NCI-H446 (cell line): Measurements from ENCODE around the gene B3GAT1.

ENCODE experiments used
- DNase-seq, 2 experiments: peaks; one replicate each; lab custom pipeline; 2025; lab: John Stamatoyannopoulos, UW

Gene B3GAT1

DNA sequence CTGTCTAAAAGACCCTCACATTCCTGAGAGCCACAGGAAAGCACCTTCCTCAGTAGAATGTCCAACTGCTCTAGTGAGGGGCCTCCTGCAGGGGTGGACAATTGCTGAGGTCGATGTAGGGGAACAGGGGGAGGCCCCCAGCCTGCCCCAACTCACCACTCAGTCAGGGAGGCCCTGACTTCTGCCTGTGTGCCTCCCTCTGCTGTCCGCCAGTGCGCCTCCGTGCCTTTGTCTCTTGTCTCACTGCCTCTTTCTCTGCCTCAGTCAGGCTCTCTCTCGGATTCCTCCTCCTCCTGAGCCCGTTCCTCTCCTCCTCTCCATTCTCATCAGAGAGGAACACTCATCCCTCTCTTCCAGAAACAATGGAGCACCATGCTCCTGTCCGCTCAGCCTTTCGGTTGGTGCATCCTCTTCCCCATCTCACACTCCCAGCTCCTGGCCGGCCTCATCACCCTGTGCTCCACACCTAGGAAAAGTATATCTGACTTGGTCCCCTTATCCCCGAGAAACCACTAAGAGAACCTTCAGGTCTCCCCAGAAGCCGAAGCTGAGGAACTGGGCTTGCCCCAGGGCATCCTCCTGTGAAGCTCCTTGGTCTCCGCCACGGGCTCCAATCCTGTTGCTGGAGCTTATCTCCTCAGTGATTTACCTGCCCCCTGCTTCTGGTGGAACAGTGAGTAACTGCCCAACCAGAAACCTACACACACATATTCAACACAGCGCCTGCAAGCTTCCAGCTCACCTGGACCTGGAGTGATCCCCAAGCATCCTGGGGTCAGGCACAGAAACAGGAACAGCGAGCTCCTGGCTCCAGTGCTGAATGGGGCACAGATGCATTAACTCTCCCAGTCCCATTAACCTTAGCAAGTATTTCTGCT, 2.3 kb downstream of the B3GAT1 start:
- no peak for DNase-seq

- DNase-seq = no peak
Measured at GRCh38 chr11:134407923-134408322, 4.1 kb downstream of the B3GAT1 start.

GRCh38 chr11:134407321-134407828, 4.7 kb downstream of the B3GAT1 start:
- no peak for DNase-seq

GRCh38 chr11:134406264-134407185, 5.5 kb downstream of the B3GAT1 start:
- DNase-seq = no peak

DNA sequence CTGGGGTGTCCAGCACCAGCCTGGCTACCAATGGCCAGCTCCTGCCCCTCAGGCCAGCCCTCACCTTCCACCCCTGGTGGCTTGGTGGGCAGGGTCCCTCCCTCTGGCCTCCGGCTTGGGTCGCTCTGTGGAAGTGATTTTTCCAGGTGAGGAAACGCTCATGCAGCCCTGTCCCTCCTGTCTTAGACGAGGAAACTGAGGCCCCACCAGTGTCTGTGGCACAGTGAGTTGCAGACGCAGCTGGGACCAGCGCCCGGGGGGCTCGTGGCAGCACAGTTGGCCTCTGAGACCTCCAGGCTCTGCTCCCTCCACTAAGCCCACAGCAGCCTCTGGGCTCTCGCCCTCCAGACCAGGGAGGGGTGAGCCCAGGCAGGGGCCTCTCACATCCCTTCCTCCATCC, 6.2 kb downstream of the B3GAT1 start:
- DNase-seq = no peak

GRCh38 chr11:134405436-134405835, 6.6 kb downstream of the B3GAT1 start:
- no peak for DNase-seq

DNA sequence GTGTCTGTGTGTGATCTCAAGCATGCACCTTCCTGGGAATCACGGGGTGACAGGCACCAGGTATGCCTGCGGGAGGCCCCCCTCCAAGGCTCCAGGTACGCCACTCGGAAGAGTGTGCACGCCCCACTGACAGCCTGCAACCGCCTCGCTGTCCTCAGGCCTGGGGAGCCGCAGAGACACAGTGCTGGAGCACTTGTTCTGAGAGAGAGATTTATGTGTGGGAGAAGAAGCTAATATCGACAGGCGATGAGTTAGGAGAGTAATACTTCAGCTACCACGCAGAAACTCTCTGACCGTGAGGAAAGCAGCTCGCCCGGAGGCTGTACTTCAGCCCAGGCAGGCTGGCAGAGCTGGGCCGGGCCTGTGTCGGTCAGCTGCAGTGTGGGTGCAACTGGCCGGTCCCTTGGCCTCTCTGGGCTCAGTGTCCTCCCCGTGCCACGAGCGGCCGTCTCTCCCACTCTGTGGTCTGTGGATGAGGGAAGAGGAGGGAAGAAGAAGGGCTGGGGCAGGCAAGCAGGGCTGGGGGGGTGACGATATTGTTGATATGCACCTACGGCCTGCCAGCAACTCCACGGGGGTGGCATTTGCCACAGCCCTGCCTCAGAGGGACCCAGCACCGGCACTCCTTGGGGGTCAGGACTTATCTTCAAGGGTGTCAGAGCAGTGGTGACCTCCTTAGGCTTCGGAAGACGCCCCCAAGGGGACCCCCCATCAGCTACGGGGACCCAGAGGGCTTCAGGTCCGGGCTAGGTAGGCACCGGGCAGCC, 7.3 kb downstream of the B3GAT1 start:
- no peak for DNase-seq

- no peak for DNase-seq
Measured at GRCh38 chr11:134402910-134403309, 9.1 kb downstream of the B3GAT1 start.

DNA sequence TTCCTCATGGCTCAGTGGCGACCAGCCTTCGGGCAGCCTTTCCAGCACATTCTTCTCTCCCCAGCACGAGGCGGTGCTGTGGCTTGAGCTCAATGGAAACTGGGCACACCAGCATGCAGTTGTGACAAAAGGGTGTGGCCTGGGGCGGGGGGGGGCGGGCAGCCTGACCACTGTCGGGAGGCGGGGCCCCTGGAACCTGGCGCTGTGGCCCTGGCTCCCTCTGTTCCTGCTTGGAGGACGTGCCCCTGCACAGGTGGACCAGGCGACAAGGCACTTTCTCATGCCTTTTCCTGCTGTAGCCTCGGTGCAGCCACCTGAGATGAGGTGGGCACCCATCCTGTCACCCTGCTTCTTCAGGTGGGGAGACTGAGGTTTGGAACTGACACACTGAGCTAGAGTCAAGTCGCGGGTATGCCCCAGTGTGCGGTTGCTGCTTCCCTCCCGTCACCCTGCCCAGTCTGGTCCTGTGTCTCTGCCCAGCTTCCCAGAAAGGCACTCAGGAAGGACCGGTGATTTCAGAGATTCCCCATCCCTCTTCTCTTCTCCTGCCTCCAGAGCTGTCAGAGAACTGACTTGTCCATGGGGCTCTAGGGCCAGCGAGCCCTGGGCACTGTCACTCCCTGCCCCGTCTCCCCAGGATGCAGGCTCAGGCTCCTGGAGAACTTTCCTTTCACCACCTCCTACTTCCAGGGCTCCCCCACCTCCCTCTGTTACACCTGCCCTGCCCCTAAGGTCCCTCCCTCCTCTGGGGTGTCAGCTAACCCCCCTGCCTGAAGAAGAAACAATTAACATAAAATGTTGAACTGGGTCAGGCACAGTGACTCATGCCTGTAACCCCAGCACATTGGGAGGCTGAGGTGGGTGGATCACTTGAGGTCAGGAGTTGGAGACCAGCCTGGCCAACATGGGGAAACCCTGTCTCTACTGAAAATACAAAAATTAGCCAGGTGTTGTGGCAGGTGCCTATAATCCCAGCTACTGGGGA, 9.9 kb downstream of the B3GAT1 start:
- DNase-seq = no peak

DNA sequence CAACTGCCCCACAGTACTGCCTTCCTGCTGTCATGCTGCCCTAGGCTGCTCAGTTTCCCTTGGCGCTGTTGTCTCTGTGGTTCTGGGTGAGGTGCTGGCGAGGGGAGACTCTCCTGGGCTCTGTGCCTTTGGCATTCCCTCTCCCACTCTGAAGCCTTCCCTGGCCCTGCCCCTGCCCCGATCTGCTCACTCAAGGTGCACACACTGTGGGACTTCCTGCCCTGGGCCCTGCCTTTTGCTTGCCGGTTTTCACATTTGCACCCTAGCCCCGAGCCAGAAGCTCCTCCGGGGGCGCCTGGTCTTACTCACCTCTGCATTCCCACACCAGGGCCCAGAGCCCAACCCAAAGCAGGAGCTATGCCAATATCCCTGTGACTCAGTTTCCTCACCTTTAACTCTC, 12.0 kb downstream of the B3GAT1 start:
- no peak for DNase-seq

DNA sequence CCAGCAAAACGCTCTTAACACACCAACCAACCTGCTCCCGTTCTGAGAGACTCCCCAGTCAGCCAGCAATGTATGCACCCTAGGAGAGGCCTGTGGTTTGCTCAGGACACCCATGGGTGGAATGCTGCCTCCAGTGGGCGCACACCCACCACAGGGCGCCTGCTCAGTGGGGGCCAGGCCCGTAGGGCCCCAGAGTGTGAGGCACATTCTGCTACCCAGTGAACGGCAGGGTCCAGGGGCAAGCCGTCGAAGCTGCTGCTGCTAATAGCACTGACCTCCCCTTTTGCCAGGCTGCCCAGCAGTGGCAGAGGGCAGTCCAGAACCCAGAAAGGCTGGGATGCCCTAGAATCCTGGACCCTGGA, 12.8 kb downstream of the B3GAT1 start:
- no peak for DNase-seq

DNA sequence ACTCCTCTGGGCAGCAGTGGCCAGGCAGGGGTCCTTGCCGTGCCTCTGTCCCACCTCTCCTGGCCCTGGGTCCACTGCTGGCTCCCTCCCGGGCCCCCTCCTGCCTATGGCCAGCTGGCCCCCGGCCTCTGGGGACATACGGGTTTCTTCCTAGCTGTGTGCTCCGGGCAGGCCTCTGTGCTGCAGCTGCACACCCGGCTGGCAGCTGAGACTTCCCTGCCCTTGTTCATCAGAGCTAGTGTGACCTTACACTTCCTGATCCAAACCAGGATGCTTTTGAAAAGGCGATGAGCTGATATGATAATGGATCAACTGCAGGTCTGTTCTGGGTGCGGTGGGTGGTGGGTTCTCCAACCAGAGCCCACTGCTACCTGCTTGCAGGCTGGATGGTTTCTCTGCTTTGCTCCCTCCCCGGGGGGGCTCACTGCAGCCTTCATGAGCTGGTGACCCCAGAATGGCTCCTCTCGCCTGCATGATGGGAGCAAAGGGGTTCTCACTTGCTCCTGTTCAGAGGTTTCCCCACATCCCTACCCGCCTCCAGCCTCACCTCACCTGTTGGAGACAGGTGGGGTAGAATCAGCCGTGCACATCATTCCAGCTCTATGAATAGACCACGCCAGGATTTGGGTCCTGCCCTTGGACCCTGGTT, 13.3 kb downstream of the B3GAT1 start:
- no peak for DNase-seq

DNA sequence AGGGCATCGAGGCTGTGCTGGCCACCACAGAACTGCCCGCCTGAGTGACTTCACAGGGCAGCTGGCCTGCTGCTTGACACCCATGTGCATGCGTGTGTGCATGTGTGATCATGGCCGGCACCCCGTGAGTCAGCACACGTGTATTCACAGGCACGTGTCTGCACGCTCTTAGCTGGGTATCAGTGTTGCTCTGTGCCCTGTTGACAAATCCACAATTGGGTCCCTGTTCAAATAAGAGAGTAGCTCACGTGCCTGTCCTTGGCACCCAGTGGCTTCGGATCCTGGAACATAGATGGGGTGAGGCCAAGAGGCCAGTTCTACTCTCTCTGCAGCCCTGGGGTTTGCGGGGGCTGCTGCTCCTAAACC, 14.0 kb downstream of the B3GAT1 start:
- DNase-seq = no peak

- no peak for DNase-seq
Measured at GRCh38 chr11:134397304-134398078, 14.6 kb downstream of the B3GAT1 start.

DNA sequence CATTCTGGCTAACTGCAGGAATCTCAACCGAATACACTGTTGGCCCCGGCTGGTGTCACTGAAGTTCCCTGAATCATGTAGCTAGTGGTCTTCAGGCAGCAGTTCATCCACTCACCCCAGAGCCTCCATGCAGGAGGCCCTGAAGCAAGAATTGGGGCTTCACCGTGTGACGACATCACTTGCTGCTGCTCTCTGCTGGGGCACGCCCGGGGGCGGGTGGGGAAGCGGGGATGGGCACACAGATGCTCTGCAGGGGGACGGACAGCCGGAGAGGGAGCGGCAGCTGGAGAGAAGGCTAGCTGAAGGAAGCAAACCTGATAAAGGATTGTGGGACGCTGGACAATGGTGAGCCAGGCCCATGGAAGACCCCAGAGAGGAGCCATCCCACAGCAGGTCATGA, 17.0 kb downstream of the B3GAT1 start:
- no peak for DNase-seq

DNA sequence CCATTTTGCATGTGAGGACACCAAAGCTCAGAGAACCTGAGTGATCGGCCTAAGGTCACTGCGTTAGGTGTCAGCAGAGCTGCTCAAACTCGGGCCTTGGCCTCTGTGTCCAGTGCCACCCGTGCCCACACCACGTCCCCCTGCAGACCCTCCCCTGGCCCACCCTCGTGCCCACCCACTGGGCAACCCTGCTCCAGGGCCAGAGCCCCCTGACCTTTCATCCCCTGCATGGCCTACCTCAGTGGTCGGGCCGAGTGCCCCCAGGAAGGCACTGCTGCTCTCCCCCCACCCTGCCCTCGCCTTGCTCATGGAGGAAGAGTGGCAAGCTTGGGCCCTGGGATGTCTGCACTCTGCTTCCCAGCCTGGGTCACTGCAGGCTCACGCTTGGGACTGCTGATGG, 17.7 kb downstream of the B3GAT1 start:
- DNase-seq = no peak

DNA sequence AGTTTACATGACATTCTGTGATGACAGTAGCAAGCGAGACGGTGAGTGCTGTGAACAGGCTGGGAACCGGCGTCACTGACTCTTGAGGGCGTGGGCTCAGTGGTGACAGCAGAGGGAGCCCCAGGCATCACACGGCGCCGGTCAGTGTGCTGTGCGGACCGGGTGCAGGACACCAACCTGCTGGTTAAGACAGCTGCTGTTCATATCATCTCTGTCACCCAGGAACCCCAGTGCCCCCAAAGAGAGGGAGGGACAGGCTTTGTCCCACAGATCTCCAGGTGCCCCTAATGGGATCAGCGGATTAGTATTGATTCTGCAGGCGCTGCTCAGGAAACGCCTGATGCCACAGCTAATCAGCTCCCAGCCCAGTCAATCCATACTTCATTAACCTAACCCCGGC, 18.4 kb downstream of the B3GAT1 start:
- no peak for DNase-seq

DNA sequence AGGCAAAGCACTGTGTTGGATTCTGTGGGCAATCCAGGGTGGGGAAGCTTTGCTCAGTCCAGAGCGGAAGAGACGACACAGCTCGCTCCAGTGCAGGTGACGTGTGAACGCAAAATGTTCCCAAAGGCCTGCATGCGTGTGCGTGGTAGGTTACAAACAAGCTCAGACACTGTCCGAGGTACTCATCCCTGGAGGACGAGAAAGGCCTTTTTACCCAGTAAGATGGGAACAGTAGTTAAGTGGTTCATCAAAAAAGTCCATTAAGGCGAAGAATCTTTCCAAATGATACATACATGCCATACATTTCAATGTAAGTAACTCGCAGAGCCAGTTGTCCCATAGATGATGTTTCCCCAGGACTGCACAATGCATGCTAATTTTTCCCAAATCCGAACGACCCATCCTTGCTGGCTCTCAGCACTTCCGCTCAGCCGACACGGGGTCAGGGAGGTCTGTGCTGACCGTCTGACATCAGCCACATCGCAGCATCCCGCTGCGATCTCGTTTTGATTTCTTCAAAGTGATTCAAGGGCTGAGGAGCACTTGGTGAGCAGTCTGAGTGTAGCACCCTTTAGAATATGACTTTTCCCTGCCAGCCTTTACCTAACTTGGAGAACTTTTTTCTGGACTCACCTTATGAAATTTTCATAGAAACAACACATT, 19.0 kb downstream of the B3GAT1 start:
- DNase-seq = no peak

- no peak for DNase-seq
Measured at GRCh38 chr11:134391656-134392055, 20.4 kb downstream of the B3GAT1 start.
